HG02981 (cell line): ENCODE data around the gene MYPN.

Experiments used
- ATAC-seq: cut with Tn5 transposase; IDR thresholded peaks from one replicate; pipeline ENCODE4 v1.9.1; 2021; ENCODE audit warnings: mild to moderate bottlenecking, moderate library complexity; ENCODE audit not compliant: unreplicated experiment

Gene MYPN

GRCh38 chr10:68092512-68092911 is 16.8 kb upstream of the MYPN start:
- no peak for ATAC-seq

- ATAC-seq, result no peak
Measured at GRCh38 chr10:68095153-68095552, 14.1 kb upstream of the MYPN start.

GRCh38 chr10:68096913-68097516 is 12.3 kb upstream of the MYPN start:
- no peak for ATAC-seq

- ATAC-seq, result no peak
Measured at GRCh38 chr10:68099736-68100135, 9.6 kb upstream of the MYPN start.

GRCh38 chr10:68101066-68101465 is 8.2 kb upstream of the MYPN start:
- ATAC-seq, result no peak

- no peak for ATAC-seq
Measured at GRCh38 chr10:68103261-68103878, 5.9 kb upstream of the MYPN start.

GRCh38 chr10:68103901-68104300 is 5.4 kb upstream of the MYPN start:
- no peak for ATAC-seq

GRCh38 chr10:68105820-68106219 is 3.5 kb upstream of the MYPN start:
- no peak for ATAC-seq

GRCh38 chr10:68106656-68107055 is 2.6 kb upstream of the MYPN start:
- no peak for ATAC-seq

GRCh38 chr10:68107651-68108050 is 1.6 kb upstream of the MYPN start:
- no peak for ATAC-seq

GRCh38 chr10:68108051-68108450 is 1.2 kb upstream of the MYPN start:
- ATAC-seq, result no peak

GRCh38 chr10:68108653-68109052 is 635 bp upstream of the MYPN start:
- ATAC-seq, result no peak

GRCh38 chr10:68110027-68110426 is 739 bp downstream of the MYPN start:
- ATAC-seq, result no peak

- no peak for ATAC-seq
Measured at GRCh38 chr10:68111584-68111983, 2.3 kb downstream of the MYPN start.

- ATAC-seq, result no peak
Measured at GRCh38 chr10:68112837-68113236, 3.5 kb downstream of the MYPN start.

GRCh38 chr10:68118657-68119056 is 9.4 kb downstream of the MYPN start:
- ATAC-seq, result no peak

GRCh38 chr10:68121020-68121743 is 11.9 kb downstream of the MYPN start:
- ATAC-seq, result no peak

- no peak for ATAC-seq
Measured at GRCh38 chr10:68121852-68122251, 12.6 kb downstream of the MYPN start.

- ATAC-seq, result no peak
Measured at GRCh38 chr10:68124718-68125117, 15.4 kb downstream of the MYPN start.

- no peak for ATAC-seq
Measured at GRCh38 chr10:68125772-68126171, 16.5 kb downstream of the MYPN start.

GRCh38 chr10:68128015-68128414 is 18.7 kb downstream of the MYPN start:
- ATAC-seq, result no peak

GRCh38 chr10:68132391-68132790 is 23.1 kb downstream of the MYPN start:
- ATAC-seq, result no peak
